ENCODE measurements around the gene REXO4.
"Not testable (repeated sequence)": the region's sequence is repeated elsewhere in the genome, so short reads cannot be mapped to it uniquely, and the experiment has no call there.

Gene REXO4

GRCh38 chr9:133458643-133459312 lies 41.0 kb upstream of the REXO4 start:
- Histone ChIP-seq H3K27me3 (replicated peaks; ENCODE audit: control insufficient read depth, insufficient read depth, low read length) (peaks cover 4% of the 10 kb centered on the region), H3K4me1 (ENCODE audit: control insufficient read depth, insufficient read depth, low read length) (peaks cover 10% of the 10 kb centered on the region), H3K9ac (ENCODE audit: low read length) (peak overlapping the region; percentile 22), H3K9me3 (ENCODE audit: control insufficient read depth, low read length) (no peaks in the 10 kb centered on the region), H3K4me3 (ENCODE audit: low read length) (peak overlapping the region; percentile 86), H3K36me3 (ENCODE audit: control insufficient read depth, insufficient read depth, low read length, severe bottlenecking) (no peaks in the 10 kb centered on the region)
- DNase-seq (ENCODE audit: low read depth) = no peak

DNA sequence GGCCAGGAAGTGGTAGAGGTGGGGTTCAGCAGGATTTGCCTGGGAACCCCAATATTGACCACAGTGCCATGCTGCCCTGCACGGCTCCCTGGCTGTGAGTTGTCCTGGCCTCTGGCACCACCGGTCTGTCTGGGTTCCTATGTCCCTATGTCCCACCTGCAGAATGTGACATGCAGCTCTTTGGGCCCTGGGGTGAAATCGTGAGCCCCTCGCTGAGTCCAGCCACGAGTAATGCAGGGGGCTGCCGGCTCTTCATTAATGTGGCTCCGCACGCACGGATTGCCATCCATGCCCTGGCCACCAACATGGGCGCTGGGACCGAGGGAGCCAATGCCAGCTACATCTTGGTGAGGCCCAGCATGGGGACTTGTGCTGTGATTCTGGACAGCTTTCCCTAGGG lies 39.9 kb upstream of the REXO4 start:
- H3K27me3 ChIP-seq (replicated peaks; ENCODE audit: control insufficient read depth, insufficient read depth, low read length) = peaks cover 4% of the 10 kb centered on the region
- no peak overlapping the region for H3K9ac ChIP-seq (ENCODE audit: low read length)
- H3K4me3 ChIP-seq (ENCODE audit: low read length) = no peak overlapping the region
- no peak for DNase-seq (ENCODE audit: low read depth)
- no peaks in the 10 kb centered on the region for H3K9me3 ChIP-seq (ENCODE audit: control insufficient read depth, low read length)
- H3K36me3 ChIP-seq (ENCODE audit: control insufficient read depth, insufficient read depth, low read length, severe bottlenecking) = no peaks in the 10 kb centered on the region
- H3K4me1 ChIP-seq (ENCODE audit: control insufficient read depth, insufficient read depth, low read length) = peaks cover 10% of the 10 kb centered on the region

DNA sequence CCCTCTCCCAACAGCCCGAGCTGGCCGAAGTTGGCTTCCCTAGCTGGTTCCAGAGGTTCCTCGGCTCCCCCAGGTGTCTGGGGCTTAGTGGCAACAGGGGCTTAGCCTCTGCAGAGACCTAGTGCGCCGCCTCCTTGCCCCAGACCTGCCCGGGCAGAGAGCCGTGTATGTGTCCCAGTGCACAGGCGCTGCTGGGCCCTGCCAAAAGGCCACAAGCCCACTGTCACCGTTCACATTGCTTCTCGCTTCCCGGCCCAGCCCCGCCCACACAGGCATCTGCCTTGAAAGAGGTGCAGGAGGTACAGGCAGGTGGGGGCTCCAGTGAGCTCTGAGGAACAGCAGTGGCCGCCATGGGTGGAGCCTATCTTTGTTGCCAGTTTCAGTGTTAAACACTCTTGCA lies 39.4 kb upstream of the REXO4 start:
- H3K36me3 ChIP-seq (ENCODE audit: control insufficient read depth, insufficient read depth, low read length, severe bottlenecking) = no peaks in the 10 kb centered on the region
- no peaks in the 10 kb centered on the region for H3K9me3 ChIP-seq (ENCODE audit: control insufficient read depth, low read length)
- no peak overlapping the region for H3K9ac ChIP-seq (ENCODE audit: low read length)
- peaks cover 4% of the 10 kb centered on the region for H3K27me3 ChIP-seq (replicated peaks; ENCODE audit: control insufficient read depth, insufficient read depth, low read length)
- no peak for DNase-seq (ENCODE audit: low read depth)
- H3K4me3 ChIP-seq (ENCODE audit: low read length) = no peak overlapping the region
- peaks cover 10% of the 10 kb centered on the region for H3K4me1 ChIP-seq (ENCODE audit: control insufficient read depth, insufficient read depth, low read length)

- Histone ChIP-seq H3K9me3 (ENCODE audit: control insufficient read depth, low read length) (no peaks in the 10 kb centered on the region), H3K4me1 (ENCODE audit: control insufficient read depth, insufficient read depth, low read length) (peaks cover 10% of the 10 kb centered on the region), H3K9ac (ENCODE audit: low read length) (no peak overlapping the region), H3K36me3 (ENCODE audit: control insufficient read depth, insufficient read depth, low read length, severe bottlenecking) (no peaks in the 10 kb centered on the region), H3K27me3 (replicated peaks; ENCODE audit: control insufficient read depth, insufficient read depth, low read length) (peaks cover 4% of the 10 kb centered on the region), H3K4me3 (ENCODE audit: low read length) (no peak overlapping the region)
- DNase-seq (ENCODE audit: low read depth) = no peak
Observed at GRCh38 chr9:133456409-133456808, 38.6 kb upstream of the REXO4 start.

- peaks cover 10% of the 10 kb centered on the region for H3K4me1 ChIP-seq (ENCODE audit: control insufficient read depth, insufficient read depth, low read length)
- DNase-seq (ENCODE audit: low read depth) = no peak
- H3K27me3 ChIP-seq (replicated peaks; ENCODE audit: control insufficient read depth, insufficient read depth, low read length) = peaks cover 4% of the 10 kb centered on the region
- no peaks in the 10 kb centered on the region for H3K9me3 ChIP-seq (ENCODE audit: control insufficient read depth, low read length)
- no peak overlapping the region for H3K4me3 ChIP-seq (ENCODE audit: low read length)
- no peak overlapping the region for H3K9ac ChIP-seq (ENCODE audit: low read length)
- H3K36me3 ChIP-seq (ENCODE audit: control insufficient read depth, insufficient read depth, low read length, severe bottlenecking) = no peaks in the 10 kb centered on the region
Observed at GRCh38 chr9:133455936-133456335, 38.1 kb upstream of the REXO4 start.

GRCh38 chr9:133454943-133455673 lies 37.3 kb upstream of the REXO4 start:
- H3K36me3 ChIP-seq (ENCODE audit: control insufficient read depth, insufficient read depth, low read length, severe bottlenecking) = no peaks in the 10 kb centered on the region
- no peaks in the 10 kb centered on the region for H3K9me3 ChIP-seq (ENCODE audit: control insufficient read depth, low read length)
- H3K4me3 ChIP-seq (ENCODE audit: low read length) = no peak overlapping the region
- peaks cover 4% of the 10 kb centered on the region for H3K27me3 ChIP-seq (replicated peaks; ENCODE audit: control insufficient read depth, insufficient read depth, low read length)
- peaks cover 5% of the 10 kb centered on the region for H3K4me1 ChIP-seq (ENCODE audit: control insufficient read depth, insufficient read depth, low read length)
- no peak for DNase-seq (ENCODE audit: low read depth)
- no peak overlapping the region for H3K9ac ChIP-seq (ENCODE audit: low read length)

DNA sequence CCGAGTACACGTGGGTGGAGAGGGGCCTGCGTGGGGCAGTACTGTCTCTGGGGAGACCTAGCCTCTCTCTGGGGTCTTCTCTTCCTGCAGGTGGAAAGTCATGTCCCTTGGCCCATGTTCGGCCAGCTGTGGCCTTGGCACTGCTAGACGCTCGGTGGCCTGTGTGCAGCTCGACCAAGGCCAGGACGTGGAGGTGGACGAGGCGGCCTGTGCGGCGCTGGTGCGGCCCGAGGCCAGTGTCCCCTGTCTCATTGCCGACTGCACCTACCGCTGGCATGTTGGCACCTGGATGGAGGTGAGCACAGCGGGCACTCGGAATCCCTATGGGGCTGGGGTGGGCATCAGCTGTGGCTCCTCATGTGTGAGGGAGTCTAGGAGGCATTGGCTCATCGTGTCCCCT lies 36.5 kb upstream of the REXO4 start:
- Histone ChIP-seq H3K4me3 (ENCODE audit: low read length) (no peak overlapping the region), H3K9me3 (ENCODE audit: control insufficient read depth, low read length) (no peaks in the 10 kb centered on the region), H3K27me3 (replicated peaks; ENCODE audit: control insufficient read depth, insufficient read depth, low read length) (peaks cover 4% of the 10 kb centered on the region), H3K36me3 (ENCODE audit: control insufficient read depth, insufficient read depth, low read length, severe bottlenecking) (no peaks in the 10 kb centered on the region), H3K4me1 (ENCODE audit: control insufficient read depth, insufficient read depth, low read length) (peaks cover 5% of the 10 kb centered on the region), H3K9ac (ENCODE audit: low read length) (no peak overlapping the region)
- no peak for DNase-seq (ENCODE audit: low read depth)

DNA sequence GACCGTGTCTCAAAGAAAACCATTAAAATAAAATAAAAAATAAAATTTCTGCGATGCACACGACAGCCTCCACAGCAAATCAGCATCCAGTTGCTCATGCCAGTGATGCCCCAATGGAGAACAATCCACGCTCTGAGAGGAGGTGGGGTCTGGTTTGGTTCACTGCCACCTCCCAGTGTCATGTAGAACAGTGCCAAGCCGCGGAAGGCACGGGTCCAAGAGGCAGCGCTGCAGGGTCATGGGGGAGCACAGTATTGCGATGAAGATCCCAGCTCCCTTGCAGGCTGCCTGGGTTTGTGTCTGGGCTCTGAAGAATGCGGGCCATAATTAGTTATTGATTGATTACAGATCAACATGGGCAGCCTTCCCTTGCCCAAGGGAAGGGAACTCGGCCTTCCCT lies 35.8 kb upstream of the REXO4 start:
- DNase-seq (ENCODE audit: low read depth) = no peak
- no peaks in the 10 kb centered on the region for H3K4me1 ChIP-seq (ENCODE audit: control insufficient read depth, insufficient read depth, low read length)
- H3K36me3 ChIP-seq (ENCODE audit: control insufficient read depth, insufficient read depth, low read length, severe bottlenecking) = no peaks in the 10 kb centered on the region
- peaks cover 4% of the 10 kb centered on the region for H3K27me3 ChIP-seq (replicated peaks; ENCODE audit: control insufficient read depth, insufficient read depth, low read length)
- no peaks in the 10 kb centered on the region for H3K9me3 ChIP-seq (ENCODE audit: control insufficient read depth, low read length)
- H3K4me3 ChIP-seq (ENCODE audit: low read length) = no peak overlapping the region
- no peak overlapping the region for H3K9ac ChIP-seq (ENCODE audit: low read length)

DNA sequence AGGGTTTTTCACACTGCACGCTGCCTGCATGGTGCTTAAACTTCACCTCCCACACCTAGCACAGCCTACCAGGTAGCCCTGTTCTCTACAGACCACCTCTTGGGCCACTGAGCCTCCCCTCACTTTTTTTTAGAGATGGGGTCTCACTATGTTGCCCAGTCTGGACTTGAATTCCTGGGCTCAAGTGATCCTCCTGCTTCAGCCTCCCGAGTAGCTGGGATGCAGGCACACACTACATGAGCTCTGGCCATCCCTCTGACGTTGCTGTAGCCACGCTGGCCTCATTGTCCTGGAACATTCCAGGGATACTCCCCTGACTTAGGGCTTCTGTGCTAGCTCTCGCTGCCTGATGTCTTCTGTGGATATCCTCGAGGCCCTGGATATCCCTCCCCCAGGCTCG lies 34.8 kb upstream of the REXO4 start:
- no peaks in the 10 kb centered on the region for H3K36me3 ChIP-seq (ENCODE audit: control insufficient read depth, insufficient read depth, low read length, severe bottlenecking)
- H3K9me3 ChIP-seq (ENCODE audit: control insufficient read depth, low read length) = no peaks in the 10 kb centered on the region
- no peak overlapping the region for H3K4me3 ChIP-seq (ENCODE audit: low read length)
- no peak for DNase-seq (ENCODE audit: low read depth)
- peaks cover 4% of the 10 kb centered on the region for H3K27me3 ChIP-seq (replicated peaks; ENCODE audit: control insufficient read depth, insufficient read depth, low read length)
- no peak overlapping the region for H3K9ac ChIP-seq (ENCODE audit: low read length)
- H3K4me1 ChIP-seq (ENCODE audit: control insufficient read depth, insufficient read depth, low read length) = no peaks in the 10 kb centered on the region

- H3K27me3 ChIP-seq (replicated peaks; ENCODE audit: control insufficient read depth, insufficient read depth, low read length); H3K4me3 ChIP-seq (ENCODE audit: low read length); DNase-seq (ENCODE audit: low read depth); H3K9ac ChIP-seq (ENCODE audit: low read length); H3K4me1 ChIP-seq (ENCODE audit: control insufficient read depth, insufficient read depth, low read length); H3K9me3 ChIP-seq (ENCODE audit: control insufficient read depth, low read length); H3K36me3 ChIP-seq (ENCODE audit: control insufficient read depth, insufficient read depth, low read length, severe bottlenecking): not testable (repeated sequence)
Observed at GRCh38 chr9:133451865-133452264, 34.1 kb upstream of the REXO4 start.

- no peak for DNase-seq (ENCODE audit: low read depth)
- no peak overlapping the region for H3K4me3 ChIP-seq (ENCODE audit: low read length)
- H3K27me3 ChIP-seq (replicated peaks; ENCODE audit: control insufficient read depth, insufficient read depth, low read length) = peaks cover 4% of the 10 kb centered on the region
- H3K9ac ChIP-seq (ENCODE audit: low read length) = no peak overlapping the region
- no peaks in the 10 kb centered on the region for H3K9me3 ChIP-seq (ENCODE audit: control insufficient read depth, low read length)
- H3K36me3 ChIP-seq (ENCODE audit: control insufficient read depth, insufficient read depth, low read length, severe bottlenecking) = no peaks in the 10 kb centered on the region
- H3K4me1 ChIP-seq (ENCODE audit: control insufficient read depth, insufficient read depth, low read length) = no peaks in the 10 kb centered on the region
Observed at GRCh38 chr9:133449760-133450159, 31.9 kb upstream of the REXO4 start.

Data from adipocyte (in vitro differentiated cells).